Stomach (tissue), 9 donors: Measurements from ENCODE around the gene NFKB2. TPM values are rescaled to one million over a fixed set of nuclear protein-coding genes. Genes with fewer than 3 reads are reported as not detected.

Experiments
- DNase-seq, 2 donors: peaks; one replicate each; pipeline versions ENCODE4 v3.0.0 to v3.0.0-alpha.2; 2013 to 2019
- H3K27ac ChIP-seq, 5 donors: fragments of 200-600 bp in 4 of 5; sonication (generic) in 4 of 5; one replicate each; pipeline ENCODE4 v1.5.1; 2013 to 2019; ENCODE audit warnings: mild to moderate bottlenecking in 1 of 5, moderate library complexity in 1 of 5
- H3K27me3 ChIP-seq, 3 donors: fragments of 200-600 bp; sonication (generic); one replicate each; pipeline ENCODE4 v1.5.1; 2017 to 2019; ENCODE audit warnings: mixed run types in 1 of 3
- H3K36me3 ChIP-seq, 4 donors: fragments of 200-600 bp; sonication (generic); 1 replicate in 3 of 4; 2 replicates in 1 of 4; pipeline ENCODE4 v1.5.1; 2016 to 2019
- H3K4me1 ChIP-seq, 4 donors: fragments of 200-600 bp; sonication (generic); one replicate each; pipeline ENCODE4 v1.5.1; 2016 to 2019
- H3K4me3 ChIP-seq, 4 donors: fragments of 200-600 bp; sonication (generic) in 3 of 4; one replicate each; pipeline ENCODE4 v1.5.1; 2016 to 2019; ENCODE audit warnings: mild to moderate bottlenecking in 1 of 4
- H3K9me3 ChIP-seq, 4 donors: fragments of 200-600 bp; sonication (generic); one replicate each; pipeline ENCODE4 v1.5.1; 2016 to 2019
- EP300 ChIP-seq: sonication (generic); formaldehyde crosslinking; IDR thresholded peaks from one replicate; pipeline ENCODE4 v1.6.1; 2017; ENCODE audit warnings: antibody characterized with exemption
- POLR2A ChIP-seq, 4 donors: fragments of 450-650 bp; IDR thresholded peaks; one replicate each; pipeline ENCODE4 v1.6.1; 2016; ENCODE audit warnings: antibody characterized with exemption in 4 of 4, control low read depth in 2 of 4, mild to moderate bottlenecking in 1 of 4, moderate library complexity in 1 of 4
- POLR2AphosphoS5 ChIP-seq, 3 donors: sonication (generic); formaldehyde crosslinking; IDR thresholded peaks; one replicate each; pipeline ENCODE4 v1.6.1; 2016; ENCODE audit warnings: antibody characterized with exemption in 3 of 3
- WGBS, 5 donors: extraction: QIAGEN DNeasy Blood & Tissue Kit in 3 of 5; methylation state at CpG; one replicate each; pipeline versions ENCODE4 v1.1.5 to v1.1.7; 2013 to 2018; 5-methylcytosine and 5-hydroxymethylcytosine counted together
- intact Hi-C: fragments of 100-400 bp; cut with DNase I; formaldehyde crosslinking; loops from one replicate; pipeline ENCODE4 v1.15.1; 2023; ENCODE audit warnings: low total_unique reads
- polyA plus RNA-seq, 3 donors: library from polyadenylated mRNA; stranded (reverse); fragments of 200-250 nt; gene quantifications; one replicate each; pipeline ENCODE4 v1.2.3, GENCODE V29; 2013
- total RNA-seq, 5 donors: library from RNA; depleted of rRNA; stranded (reverse); fragments of >200 nt; gene quantifications; one replicate each; pipeline versions ENCODE4 v1.1.0 to v1.2.3, GENCODE V29; 2014 to 2016
- TF ChIP-seq, protein P1 (sequence below), 7 experiments: fragments of 450-650 bp in 4 of 7; fragments of 200-600 bp in 3 of 7; sonication (generic) in 3 of 7; IDR thresholded peaks; one replicate each; pipeline ENCODE4 v1.5.1; 2016 to 2019; ENCODE audit warnings: antibody characterized with exemption in 7 of 7, control low read depth in 2 of 7, mild to moderate bottlenecking in 1 of 7
- donor health status: healthy with polysubstance abuse.
- donor health status: Bipolar disorder and iron deficiency.
- donor health status: healthy.

NFKB2 gene
- total and polyA plus RNA-seq, 8 donors: 9.7 to 84.0 (median 25.1) TPM

DNA sequence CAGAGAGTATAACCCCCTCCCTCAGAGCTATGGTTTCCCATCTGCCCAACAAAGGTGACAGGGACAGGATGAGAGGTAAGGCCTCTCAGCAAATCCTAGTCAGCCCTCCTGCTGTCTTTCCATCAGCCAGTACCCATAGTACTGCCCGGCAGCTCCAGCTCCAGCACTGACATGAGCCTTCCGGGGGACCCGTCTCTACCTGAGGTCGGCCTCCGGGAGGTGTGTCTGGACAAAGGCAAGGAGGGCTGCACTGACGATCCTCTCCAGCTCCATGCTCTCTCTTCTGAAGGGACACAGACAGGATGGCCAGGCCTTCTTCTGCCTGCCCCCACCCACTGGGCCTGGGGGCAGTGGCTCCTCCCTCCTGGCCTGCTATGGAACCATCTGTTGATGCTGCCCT is 29.4 kb downstream of the NFKB2 start:
- Histone ChIP-seq H3K4me3 (no peak overlapping the region), H3K4me1 (peaks cover 21 to 41% (median 33%) of the 10 kb centered on the region in 4 donors), H3K27ac (no peak overlapping the region), H3K9me3 (no peaks in the 10 kb centered on the region), H3K27me3 (no peaks in the 10 kb centered on the region), H3K36me3 (peaks cover 0 to 28% (median 21%) of the 10 kb centered on the region in 4 donors)
- no peak for DNase-seq
- intact Hi-C loops: no loop called here
- TF ChIP-seq, protein P1, sequence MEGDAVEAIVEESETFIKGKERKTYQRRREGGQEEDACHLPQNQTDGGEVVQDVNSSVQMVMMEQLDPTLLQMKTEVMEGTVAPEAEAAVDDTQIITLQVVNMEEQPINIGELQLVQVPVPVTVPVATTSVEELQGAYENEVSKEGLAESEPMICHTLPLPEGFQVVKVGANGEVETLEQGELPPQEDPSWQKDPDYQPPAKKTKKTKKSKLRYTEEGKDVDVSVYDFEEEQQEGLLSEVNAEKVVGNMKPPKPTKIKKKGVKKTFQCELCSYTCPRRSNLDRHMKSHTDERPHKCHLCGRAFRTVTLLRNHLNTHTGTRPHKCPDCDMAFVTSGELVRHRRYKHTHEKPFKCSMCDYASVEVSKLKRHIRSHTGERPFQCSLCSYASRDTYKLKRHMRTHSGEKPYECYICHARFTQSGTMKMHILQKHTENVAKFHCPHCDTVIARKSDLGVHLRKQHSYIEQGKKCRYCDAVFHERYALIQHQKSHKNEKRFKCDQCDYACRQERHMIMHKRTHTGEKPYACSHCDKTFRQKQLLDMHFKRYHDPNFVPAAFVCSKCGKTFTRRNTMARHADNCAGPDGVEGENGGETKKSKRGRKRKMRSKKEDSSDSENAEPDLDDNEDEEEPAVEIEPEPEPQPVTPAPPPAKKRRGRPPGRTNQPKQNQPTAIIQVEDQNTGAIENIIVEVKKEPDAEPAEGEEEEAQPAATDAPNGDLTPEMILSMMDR (IDR thresholded peaks at IDR 0.05): no peak
- TF ChIP-seq EP300: no peak
- TF ChIP-seq POLR2A (IDR thresholded peaks at IDR 0.05): no peak
- TF ChIP-seq POLR2AphosphoS5 (IDR thresholded peaks at IDR 0.05): no peak
- WGBS, 5 donors: 85 to 88% (median 86%) methylated on average over 6 of the region's 6 CpGs; no CpG with 5 or more reads in 1 of the 5 donors

DNA sequence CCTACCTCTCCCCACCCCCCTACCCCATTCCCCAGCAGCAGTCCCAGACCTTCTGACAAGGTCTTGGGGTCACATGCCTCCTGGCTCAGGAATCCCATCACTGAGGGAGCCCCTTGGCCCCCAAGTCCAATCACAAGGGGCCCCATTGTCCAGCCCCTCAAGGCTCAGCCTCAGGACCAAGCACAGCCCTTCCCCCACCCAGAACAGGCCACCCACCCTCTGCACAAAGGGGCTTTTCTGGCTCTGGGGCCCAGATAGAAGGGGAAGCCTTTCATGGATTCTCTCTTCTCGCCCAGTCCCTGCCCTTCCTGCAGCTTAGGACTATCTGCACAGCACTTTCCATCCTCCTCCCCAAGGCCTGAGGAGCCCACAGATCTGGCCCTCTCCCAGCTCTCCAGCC is 29.9 kb downstream of the NFKB2 start:
- H3K4me1 ChIP-seq: peaks cover 16 to 36% (median 28%) of the 10 kb centered on the region in 4 donors
- TF ChIP-seq POLR2A (IDR thresholded peaks at IDR 0.05) (no peak), EP300 (no peak), POLR2AphosphoS5 (IDR thresholded peaks at IDR 0.05) (no peak)
- TF ChIP-seq, protein P1 (IDR thresholded peaks at IDR 0.05): no peak
- DNase-seq: no peak
- no peaks in the 10 kb centered on the region for H3K27me3 ChIP-seq
- 63 to 100% (median 89%) methylated on average over 1 of the region's 1 CpG for WGBS, 5 donors
- no peak overlapping the region for H3K4me3 ChIP-seq
- no peaks in the 10 kb centered on the region for H3K9me3 ChIP-seq
- no peak overlapping the region for H3K27ac ChIP-seq
- H3K36me3 ChIP-seq: peaks cover 0 to 28% (median 21%) of the 10 kb centered on the region in 4 donors
- intact Hi-C loops: no loop called here

DNA sequence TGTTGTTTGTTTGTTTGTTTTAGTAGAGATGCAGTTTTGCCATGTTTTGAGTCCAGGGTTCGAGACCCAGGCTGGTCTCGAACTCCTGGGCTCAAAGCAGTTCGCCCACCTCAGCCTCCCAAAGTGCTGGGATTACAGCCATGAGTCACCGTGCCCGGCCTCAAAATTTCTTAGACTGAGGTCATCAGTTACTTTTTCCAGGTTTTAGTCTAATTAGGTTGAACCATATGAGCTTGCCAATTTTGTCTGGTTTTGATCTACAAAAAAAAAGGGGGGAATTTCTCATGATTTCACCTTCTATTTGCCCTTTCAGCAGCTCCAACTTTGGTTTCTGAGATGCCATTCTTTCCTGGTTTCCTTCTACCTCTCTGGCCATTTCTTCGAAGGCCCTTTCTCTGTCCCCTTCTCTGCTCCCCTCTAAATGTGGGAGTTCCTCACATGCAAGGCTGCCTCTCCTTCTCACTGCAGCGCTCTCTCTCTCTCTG is 31.3 kb downstream of the NFKB2 start:
- no peak for TF ChIP-seq POLR2A (IDR thresholded peaks at IDR 0.05)
- Histone ChIP-seq H3K36me3 (peaks cover 0 to 28% (median 21%) of the 10 kb centered on the region in 4 donors), H3K27ac (no peak overlapping the region), H3K4me1 (peaks cover 20 to 44% (median 32%) of the 10 kb centered on the region in 4 donors), H3K4me3 (no peak overlapping the region), H3K27me3 (no peaks in the 10 kb centered on the region), H3K9me3 (no peaks in the 10 kb centered on the region)
- intact Hi-C loops: no loop called here
- 82 to 92% (median 86%) methylated on average over 7 of the region's 7 CpGs for WGBS, 5 donors
- DNase-seq: no peak

DNA sequence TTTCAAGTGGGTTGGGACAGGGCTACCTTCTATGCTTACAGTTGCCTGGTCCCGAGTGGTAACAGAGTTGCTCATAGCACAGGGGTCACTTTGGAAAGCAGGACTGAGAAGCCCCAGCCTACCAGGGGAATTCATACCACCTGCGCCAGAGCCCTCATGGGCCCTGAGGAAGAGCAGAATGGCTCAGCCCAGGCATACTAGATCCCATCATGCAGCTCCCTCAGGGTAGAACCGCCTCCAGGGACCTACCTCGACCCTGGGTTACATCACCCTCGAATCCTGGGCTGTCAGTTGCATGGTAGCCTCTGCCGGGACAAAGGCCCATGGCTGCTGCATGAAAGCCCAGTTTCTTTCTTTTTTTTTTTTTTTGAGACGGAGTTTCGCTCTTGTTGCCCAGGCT is 34.0 kb downstream of the NFKB2 start:
- H3K27me3 ChIP-seq: peaks cover 0 to 11% (median 0%) of the 10 kb centered on the region in 3 donors
- TF ChIP-seq POLR2AphosphoS5 (IDR thresholded peaks at IDR 0.05) (no peak), EP300 (no peak), POLR2A (IDR thresholded peaks at IDR 0.05) (no peak)
- TF ChIP-seq, protein P1 (IDR thresholded peaks at IDR 0.05): no peak
- H3K4me3 ChIP-seq: no peak overlapping the region
- peaks cover 0 to 13% (median 7%) of the 10 kb centered on the region in 4 donors for H3K36me3 ChIP-seq
- H3K9me3 ChIP-seq: no peaks in the 10 kb centered on the region
- H3K27ac ChIP-seq: no peak overlapping the region
- intact Hi-C loops: no loop called here
- H3K4me1 ChIP-seq: peaks cover 5 to 31% (median 21%) of the 10 kb centered on the region in 4 donors
- 82 to 91% (median 88%) methylated on average over 6 to 8 of the region's 8 CpGs for whole genome bisulfite sequencing, 5 donors
- DNase-seq: no peak

DNA sequence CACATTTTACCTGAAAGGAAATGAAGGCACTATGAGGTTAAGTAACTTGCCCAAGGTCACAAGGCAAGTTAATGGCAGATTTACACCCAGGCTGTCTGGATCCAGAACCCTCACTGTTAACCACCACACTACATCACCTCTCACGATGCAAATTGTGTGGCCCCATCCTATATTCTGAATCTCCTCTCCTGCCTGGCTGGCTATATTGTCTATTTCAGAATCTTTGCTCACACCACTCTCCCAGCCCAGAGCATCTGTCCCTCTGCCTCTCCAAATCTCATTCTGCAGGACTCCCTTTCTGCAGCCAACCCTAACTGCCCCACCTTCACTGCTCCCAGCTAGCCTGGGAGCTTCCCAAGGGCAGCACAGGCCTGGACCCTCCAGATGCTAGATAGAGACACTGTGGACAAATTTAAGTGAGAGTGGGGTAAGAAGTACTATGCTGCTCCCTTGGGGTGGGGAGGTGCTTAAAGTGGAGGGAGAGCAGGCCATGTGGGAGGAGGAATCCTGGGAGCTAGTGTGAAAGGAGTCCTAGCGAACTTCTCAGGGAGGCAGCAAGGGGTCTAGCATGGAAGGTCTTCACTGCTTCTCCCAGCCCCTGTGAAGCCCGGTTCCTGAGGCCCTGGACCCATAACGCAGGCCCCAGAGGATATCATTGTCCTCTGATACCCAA is 36.1 kb downstream of the NFKB2 start:
- WGBS, 5 donors: 17 to 25% (median 19%) methylated on average over 4 of the region's 4 CpGs
- Histone ChIP-seq H3K36me3 (peaks cover 0 to 5% (median 0%) of the 10 kb centered on the region in 4 donors), H3K4me3 (peak overlapping the region; percentile 78 to 90 (median 84)), H3K27ac (peak overlapping the region; percentile 75 to 90 (median 85)), H3K4me1 (peaks cover 5 to 47% (median 24%) of the 10 kb centered on the region in 4 donors), H3K9me3 (no peaks in the 10 kb centered on the region), H3K27me3 (peaks cover 0 to 32% (median 3%) of the 10 kb centered on the region in 3 donors)
- intact Hi-C loops: no loop called here
- DNase-seq: peak in 1 of 2 donors; percentile 47
- TF ChIP-seq POLR2AphosphoS5 (IDR thresholded peaks at IDR 0.05) (no peak), EP300 (no peak), POLR2A (IDR thresholded peaks at IDR 0.05) (no peak)
- TF ChIP-seq, protein P1 (IDR thresholded peaks at IDR 0.05): no peak
